Mucosa of stomach (tissue), 1 donor: ENCODE data around the gene AKT1.

Experiments used
- H3K27me3 ChIP-seq: one replicate; pipeline ENCODE4 v1.7.0; 2013; ENCODE audit warnings: mild to moderate bottlenecking, low read length; ENCODE audit not compliant: control insufficient read depth, insufficient read depth
- H3K36me3 ChIP-seq: one replicate; pipeline ENCODE4 v1.7.0; 2013; ENCODE audit warnings: low read length; ENCODE audit not compliant: control insufficient read depth, insufficient read depth
- H3K4me1 ChIP-seq: one replicate; pipeline ENCODE4 v1.7.0; 2013; ENCODE audit warnings: mild to moderate bottlenecking, low read length; ENCODE audit not compliant: control insufficient read depth, insufficient read depth
- H3K4me3 ChIP-seq: one replicate; pipeline ENCODE4 v1.7.0; 2013; ENCODE audit warnings: low read length
- H3K9ac ChIP-seq: one replicate; pipeline ENCODE4 v1.7.0; 2013; ENCODE audit warnings: mild to moderate bottlenecking, low read length, moderate library complexity
- H3K9me3 ChIP-seq: one replicate; pipeline ENCODE4 v1.7.0; 2013; ENCODE audit warnings: mild to moderate bottlenecking, low read length, moderate library complexity; ENCODE audit not compliant: control insufficient read depth
- donor health status: Pancreatic carcinoma.

The AKT1 gene

GRCh38 chr14:104813286-104813685 lies 17.7 kb upstream of the AKT1 start:
- H3K9me3 ChIP-seq = no peaks in the 10 kb centered on the region
- peaks cover 7% of the 10 kb centered on the region for H3K4me1 ChIP-seq
- H3K9ac ChIP-seq = no peak overlapping the region
- no peaks in the 10 kb centered on the region for H3K27me3 ChIP-seq
- no peaks in the 10 kb centered on the region for H3K36me3 ChIP-seq
- H3K4me3 ChIP-seq = no peak overlapping the region

- H3K36me3 ChIP-seq = no peaks in the 10 kb centered on the region
- H3K4me1 ChIP-seq = no peaks in the 10 kb centered on the region
- H3K27me3 ChIP-seq = no peaks in the 10 kb centered on the region
- no peaks in the 10 kb centered on the region for H3K9me3 ChIP-seq
- H3K4me3 ChIP-seq = no peak overlapping the region
- no peak overlapping the region for H3K9ac ChIP-seq
These were observed 14.8 kb upstream of the AKT1 start for GRCh38 chr14:104810316-104810715.

GRCh38 chr14:104808456-104808855 lies 12.9 kb upstream of the AKT1 start:
- Histone ChIP-seq H3K27me3 (no peaks in the 10 kb centered on the region), H3K4me1 (no peaks in the 10 kb centered on the region), H3K36me3 (no peaks in the 10 kb centered on the region), H3K9ac (no peak overlapping the region), H3K9me3 (no peaks in the 10 kb centered on the region), H3K4me3 (no peak overlapping the region)

GRCh38 chr14:104806625-104807465 lies 11.3 kb upstream of the AKT1 start:
- H3K4me1 ChIP-seq = peaks cover 10% of the 10 kb centered on the region

GRCh38 chr14:104805941-104806624 lies 10.5 kb upstream of the AKT1 start:
- Histone ChIP-seq H3K4me1 (peaks cover 17% of the 10 kb centered on the region), H3K9me3 (no peaks in the 10 kb centered on the region), H3K9ac (no peak overlapping the region), H3K4me3 (no peak overlapping the region), H3K27me3 (no peaks in the 10 kb centered on the region), H3K36me3 (no peaks in the 10 kb centered on the region)

More at GRCh38 chr14:104806625-104807465, 11.3 kb upstream of the AKT1 start:
- Histone ChIP-seq H3K4me3 (no peak overlapping the region), H3K9me3 (no peaks in the 10 kb centered on the region), H3K27me3 (no peaks in the 10 kb centered on the region), H3K36me3 (no peaks in the 10 kb centered on the region), H3K9ac (no peak overlapping the region)

- H3K4me1 ChIP-seq = peaks cover 17% of the 10 kb centered on the region
- H3K4me3 ChIP-seq = no peak overlapping the region
- H3K36me3 ChIP-seq = no peaks in the 10 kb centered on the region
- no peaks in the 10 kb centered on the region for H3K9me3 ChIP-seq
- H3K27me3 ChIP-seq = no peaks in the 10 kb centered on the region
- H3K9ac ChIP-seq = no peak overlapping the region
These were observed 9.8 kb upstream of the AKT1 start for GRCh38 chr14:104805326-104805678.

- no peaks in the 10 kb centered on the region for H3K9me3 ChIP-seq
- no peaks in the 10 kb centered on the region for H3K27me3 ChIP-seq
- H3K36me3 ChIP-seq = no peaks in the 10 kb centered on the region
- H3K9ac ChIP-seq = no peak overlapping the region
- H3K4me1 ChIP-seq = peaks cover 22% of the 10 kb centered on the region
- H3K4me3 ChIP-seq = no peak overlapping the region
These were observed 9.2 kb upstream of the AKT1 start for GRCh38 chr14:104804481-104805325.

GRCh38 chr14:104803912-104804410 lies 8.4 kb upstream of the AKT1 start:
- Histone ChIP-seq H3K9ac (no peak overlapping the region), H3K36me3 (no peaks in the 10 kb centered on the region), H3K9me3 (no peaks in the 10 kb centered on the region), H3K27me3 (no peaks in the 10 kb centered on the region), H3K4me3 (no peak overlapping the region), H3K4me1 (peaks cover 29% of the 10 kb centered on the region)

GRCh38 chr14:104803280-104803911 lies 7.8 kb upstream of the AKT1 start:
- Histone ChIP-seq H3K9ac (no peak overlapping the region), H3K4me3 (no peak overlapping the region), H3K27me3 (no peaks in the 10 kb centered on the region), H3K9me3 (no peaks in the 10 kb centered on the region), H3K36me3 (no peaks in the 10 kb centered on the region), H3K4me1 (peaks cover 34% of the 10 kb centered on the region)

GRCh38 chr14:104802394-104803184 lies 7.0 kb upstream of the AKT1 start:
- Histone ChIP-seq H3K4me1 (peaks cover 42% of the 10 kb centered on the region), H3K9me3 (no peaks in the 10 kb centered on the region), H3K4me3 (peak overlapping the region; percentile 9), H3K9ac (peak overlapping the region; percentile 18), H3K27me3 (no peaks in the 10 kb centered on the region), H3K36me3 (no peaks in the 10 kb centered on the region)
